OCI-LY1 (cell line): ENCODE measurements around the gene PNPLA7.
A peak's percentile ranks its signal among the peaks of the same experiment; 100 is the strongest.

Experiments
- H2AFZ ChIP-seq: fragments of 200-600 bp; sonication (generic), shearing (Covaris generic); 2 replicates; pipeline ENCODE4 v1.6.0; 2014; ENCODE audit warnings: antibody characterized with exemption, mild to moderate bottlenecking, low read length
- H3F3A ChIP-seq: fragments of 200-600 bp; sonication (generic), shearing (Covaris generic); 2 replicates; pipeline ENCODE4 v1.6.0; 2014; ENCODE audit warnings: mild to moderate bottlenecking, antibody characterized with exemption, low read length, moderate library complexity; ENCODE audit not compliant: insufficient read depth
- H3K27ac ChIP-seq: fragments of 200-600 bp; sonication (generic); 2 replicates; pipeline ENCODE4 v1.5.1; 2014; ENCODE audit warnings: low read length, mixed run types, mild to moderate bottlenecking, low read depth; ENCODE audit not compliant: poor library complexity, severe bottlenecking
- H3K27me3 ChIP-seq: fragments of 200-600 bp; sonication (generic); 2 replicates; pipeline ENCODE4 v1.6.0; 2014; ENCODE audit warnings: antibody characterized with exemption, mild to moderate bottlenecking, low read length, moderate library complexity; ENCODE audit not compliant: insufficient read depth
- H3K36me3 ChIP-seq: fragments of 200-600 bp; sonication (generic); 2 replicates; pipeline ENCODE4 v1.6.1; 2014; ENCODE audit warnings: mild to moderate bottlenecking, antibody characterized with exemption, low read length, moderate library complexity, mixed read lengths; ENCODE audit not compliant: insufficient read depth
- H3K4me1 ChIP-seq: fragments of 200-600 bp; sonication (generic); 2 replicates; pipeline ENCODE4 v1.5.1; 2014; ENCODE audit warnings: mild to moderate bottlenecking, low read length, moderate library complexity; ENCODE audit not compliant: insufficient read depth, severe bottlenecking
- H3K4me2 ChIP-seq: fragments of 200-600 bp; sonication (generic), shearing (Covaris generic); 2 replicates; pipeline ENCODE4 v1.6.1; 2014; ENCODE audit warnings: low read length
- H3K4me3 ChIP-seq: fragments of 200-600 bp; sonication (generic); 2 replicates; pipeline ENCODE4 v1.5.1; 2014; ENCODE audit warnings: low read length, low read depth, mild to moderate bottlenecking, mixed read lengths; ENCODE audit not compliant: poor library complexity, severe bottlenecking
- H3K79me2 ChIP-seq: fragments of 200-600 bp; shearing (Covaris generic); 2 replicates; pipeline ENCODE4 v1.6.1; 2016; ENCODE audit warnings: mixed run types, low read length, mixed read lengths; ENCODE audit not compliant: insufficient read depth
- H3K9ac ChIP-seq: fragments of 200-600 bp; sonication (generic), shearing (Covaris generic); 2 replicates; pipeline ENCODE4 v1.6.1; 2014; ENCODE audit warnings: mild to moderate bottlenecking, low read length, mixed read lengths
- H3K9me2 ChIP-seq: fragments of 200-600 bp; sonication (generic), shearing (Covaris generic); 2 replicates; pipeline ENCODE4 v1.6.1; 2014; ENCODE audit warnings: low read depth, mild to moderate bottlenecking, low read length, mixed read lengths
- H3K9me3 ChIP-seq: fragments of 200-600 bp; shearing (Covaris generic); 2 replicates; pipeline ENCODE4 v1.6.1; 2014; ENCODE audit warnings: low read length, mixed read lengths
- H4K20me1 ChIP-seq: fragments of 200-600 bp; sonication (generic), shearing (Covaris generic); 2 replicates; pipeline ENCODE4 v1.6.0; 2016; ENCODE audit warnings: mild to moderate bottlenecking, low read length; ENCODE audit not compliant: insufficient read depth
- CTCF ChIP-seq: fragments of 200-600 bp; sonication (generic), shearing (Covaris generic); IDR thresholded peaks from 2 replicates; pipeline ENCODE4 v1.5.1; 2017; ENCODE audit warnings: mild to moderate bottlenecking, antibody characterized with exemption, low read length, moderate library complexity, mixed read lengths
- EZH2 ChIP-seq: fragments of 200-600 bp; sonication (generic), shearing (Covaris generic); IDR thresholded peaks from 2 replicates; pipeline ENCODE4 v1.8.0; 2017; ENCODE audit warnings: borderline replicate concordance, mixed run types, mild to moderate bottlenecking, antibody characterized with exemption, low read length, moderate library complexity, mixed read lengths

PNPLA7 gene

GRCh38 chr9:137589441-137590122 is 39.4 kb upstream of the PNPLA7 start:
- H3K4me1 ChIP-seq = peaks cover 24% of the 10 kb centered on the region
- H3K36me3 ChIP-seq = peaks cover 44% of the 10 kb centered on the region
- no peaks in the 10 kb centered on the region; the same call in 1 of the 2 replicates for H3K27me3 ChIP-seq
- H3K9ac ChIP-seq = peak overlapping the region; percentile 85
- no peaks in the 10 kb centered on the region for H3F3A ChIP-seq
- no peaks in the 10 kb centered on the region for H3K9me3 ChIP-seq
- H3K9me2 ChIP-seq = no peaks in the 10 kb centered on the region
- no peaks in the 10 kb centered on the region for H4K20me1 ChIP-seq
- TF ChIP-seq EZH2 (no peak), CTCF (no peak)
- peak overlapping the region; percentile 88 for H3K4me3 ChIP-seq
- H3K27ac ChIP-seq = peak overlapping the region; percentile 41
- no peak overlapping the region for H2AFZ ChIP-seq
- no peaks in the 10 kb centered on the region; the same call in 1 of the 2 replicates for H3K79me2 ChIP-seq
- peak overlapping the region; percentile 94 for H3K4me2 ChIP-seq

- peak overlapping the region; percentile 41 for H3K27ac ChIP-seq
- no peak for TF ChIP-seq CTCF
- TF ChIP-seq EZH2 = no peak
- H3K79me2 ChIP-seq = no peaks in the 10 kb centered on the region; the same call in 1 of the 2 replicates
- no peaks in the 10 kb centered on the region for H3K9me2 ChIP-seq
- peaks cover 24% of the 10 kb centered on the region for H3K4me1 ChIP-seq
- H3K4me3 ChIP-seq = peak overlapping the region; percentile 88
- no peaks in the 10 kb centered on the region for H3F3A ChIP-seq
- H3K27me3 ChIP-seq = no peaks in the 10 kb centered on the region; the same call in 1 of the 2 replicates
- H3K4me2 ChIP-seq = peak overlapping the region; percentile 94
- peaks cover 51% of the 10 kb centered on the region for H3K36me3 ChIP-seq
- peak overlapping the region; percentile 85 for H3K9ac ChIP-seq
- no peaks in the 10 kb centered on the region for H4K20me1 ChIP-seq
- H2AFZ ChIP-seq = no peak overlapping the region
- no peaks in the 10 kb centered on the region for H3K9me3 ChIP-seq
Measured at GRCh38 chr9:137588891-137589290, 38.7 kb upstream of the PNPLA7 start.

- Histone ChIP-seq H3K4me2 (no peak overlapping the region), H3K4me3 (no peak overlapping the region), H3K36me3 (peaks cover 57% of the 10 kb centered on the region), H3K27me3 (no peaks in the 10 kb centered on the region; the same call in 1 of the 2 replicates), H3F3A (no peaks in the 10 kb centered on the region), H3K79me2 (no peaks in the 10 kb centered on the region; the same call in 1 of the 2 replicates), H2AFZ (no peak overlapping the region), H4K20me1 (no peaks in the 10 kb centered on the region), H3K4me1 (peaks cover 24% of the 10 kb centered on the region), H3K27ac (peak overlapping the region; percentile 41), H3K9me3 (no peaks in the 10 kb centered on the region), H3K9ac (no peak overlapping the region; the same call in 1 of the 2 replicates), H3K9me2 (no peaks in the 10 kb centered on the region)
- TF ChIP-seq CTCF (no peak), EZH2 (no peak)
Measured at GRCh38 chr9:137588311-137588710, 38.1 kb upstream of the PNPLA7 start.
